ENCODE data around the gene AGRN.
"Not testable (repeated sequence)": the region's sequence is repeated elsewhere in the genome, so short reads cannot be mapped to it uniquely, and the experiment has no call there.

The AGRN gene

DNA sequence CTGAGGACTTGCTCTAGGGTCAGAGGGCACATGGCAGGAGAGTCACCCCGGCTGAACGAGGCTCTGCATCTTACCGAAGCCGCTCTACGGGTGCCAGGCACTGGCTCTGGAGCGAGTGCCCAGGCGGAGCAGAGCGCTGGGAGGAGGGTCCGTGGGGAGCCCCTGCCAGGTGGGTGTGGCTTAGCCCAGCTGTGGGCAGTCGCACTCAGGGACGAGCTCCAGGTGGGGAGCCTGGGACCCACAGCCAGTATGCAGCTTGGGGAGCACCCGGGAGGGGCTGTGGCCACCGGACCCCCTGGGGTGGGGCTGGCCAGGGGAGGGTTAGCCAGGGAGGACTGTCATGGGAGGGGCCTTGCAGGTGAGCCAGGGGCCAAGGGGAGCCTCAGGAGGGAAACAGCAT, 3.8 kb downstream of the AGRN start:
- TF ChIP-seq, protein P1, sequence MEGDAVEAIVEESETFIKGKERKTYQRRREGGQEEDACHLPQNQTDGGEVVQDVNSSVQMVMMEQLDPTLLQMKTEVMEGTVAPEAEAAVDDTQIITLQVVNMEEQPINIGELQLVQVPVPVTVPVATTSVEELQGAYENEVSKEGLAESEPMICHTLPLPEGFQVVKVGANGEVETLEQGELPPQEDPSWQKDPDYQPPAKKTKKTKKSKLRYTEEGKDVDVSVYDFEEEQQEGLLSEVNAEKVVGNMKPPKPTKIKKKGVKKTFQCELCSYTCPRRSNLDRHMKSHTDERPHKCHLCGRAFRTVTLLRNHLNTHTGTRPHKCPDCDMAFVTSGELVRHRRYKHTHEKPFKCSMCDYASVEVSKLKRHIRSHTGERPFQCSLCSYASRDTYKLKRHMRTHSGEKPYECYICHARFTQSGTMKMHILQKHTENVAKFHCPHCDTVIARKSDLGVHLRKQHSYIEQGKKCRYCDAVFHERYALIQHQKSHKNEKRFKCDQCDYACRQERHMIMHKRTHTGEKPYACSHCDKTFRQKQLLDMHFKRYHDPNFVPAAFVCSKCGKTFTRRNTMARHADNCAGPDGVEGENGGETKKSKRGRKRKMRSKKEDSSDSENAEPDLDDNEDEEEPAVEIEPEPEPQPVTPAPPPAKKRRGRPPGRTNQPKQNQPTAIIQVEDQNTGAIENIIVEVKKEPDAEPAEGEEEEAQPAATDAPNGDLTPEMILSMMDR (IDR thresholded peaks at IDR 0.05; ENCODE audit: low read depth, low read length, missing control alignments): no peak
- no peak for DNase-seq (ENCODE audit: extremely low read depth, low read depth)
- H3K4me3 ChIP-seq (replicated peaks; ENCODE audit: low read depth, low read length): no peak overlapping the region

DNA sequence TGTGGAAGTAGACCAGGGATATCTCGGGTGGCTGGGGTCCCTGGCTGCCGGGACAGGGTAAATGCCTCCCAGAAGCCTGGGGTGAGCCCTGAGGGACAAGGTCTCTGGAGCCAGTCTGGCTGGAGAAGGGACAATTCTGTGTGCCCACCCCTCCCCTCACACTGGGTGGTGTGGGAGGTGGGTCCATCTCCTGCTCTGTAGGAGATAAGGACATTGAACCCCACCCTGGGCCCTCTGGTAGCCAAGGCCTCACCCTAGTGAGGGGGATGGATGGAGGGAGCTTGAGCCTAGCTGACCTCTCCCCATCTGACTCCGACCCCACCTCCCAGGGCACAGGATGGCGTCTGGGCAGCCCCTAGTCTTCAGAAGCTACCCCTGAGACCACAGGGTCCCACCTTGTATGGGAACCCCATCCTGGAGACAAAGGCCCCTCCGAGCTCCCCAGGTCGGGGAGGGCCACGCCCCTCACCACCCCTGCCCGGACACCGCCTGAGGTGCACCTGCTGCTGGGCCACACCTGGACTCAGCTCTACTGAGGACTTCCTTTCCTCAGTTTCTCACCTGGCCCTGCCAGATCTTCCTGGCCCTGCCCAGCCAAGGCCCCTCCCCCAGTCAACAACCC, 4.3 kb downstream of the AGRN start:
- DNase-seq (ENCODE audit: extremely low read depth, low read depth): no peak
- TF ChIP-seq, protein P1 (IDR thresholded peaks at IDR 0.05; ENCODE audit: low read depth, low read length, missing control alignments): no peak
- H3K4me3 ChIP-seq (replicated peaks; ENCODE audit: low read depth, low read length): no peak overlapping the region

DNA sequence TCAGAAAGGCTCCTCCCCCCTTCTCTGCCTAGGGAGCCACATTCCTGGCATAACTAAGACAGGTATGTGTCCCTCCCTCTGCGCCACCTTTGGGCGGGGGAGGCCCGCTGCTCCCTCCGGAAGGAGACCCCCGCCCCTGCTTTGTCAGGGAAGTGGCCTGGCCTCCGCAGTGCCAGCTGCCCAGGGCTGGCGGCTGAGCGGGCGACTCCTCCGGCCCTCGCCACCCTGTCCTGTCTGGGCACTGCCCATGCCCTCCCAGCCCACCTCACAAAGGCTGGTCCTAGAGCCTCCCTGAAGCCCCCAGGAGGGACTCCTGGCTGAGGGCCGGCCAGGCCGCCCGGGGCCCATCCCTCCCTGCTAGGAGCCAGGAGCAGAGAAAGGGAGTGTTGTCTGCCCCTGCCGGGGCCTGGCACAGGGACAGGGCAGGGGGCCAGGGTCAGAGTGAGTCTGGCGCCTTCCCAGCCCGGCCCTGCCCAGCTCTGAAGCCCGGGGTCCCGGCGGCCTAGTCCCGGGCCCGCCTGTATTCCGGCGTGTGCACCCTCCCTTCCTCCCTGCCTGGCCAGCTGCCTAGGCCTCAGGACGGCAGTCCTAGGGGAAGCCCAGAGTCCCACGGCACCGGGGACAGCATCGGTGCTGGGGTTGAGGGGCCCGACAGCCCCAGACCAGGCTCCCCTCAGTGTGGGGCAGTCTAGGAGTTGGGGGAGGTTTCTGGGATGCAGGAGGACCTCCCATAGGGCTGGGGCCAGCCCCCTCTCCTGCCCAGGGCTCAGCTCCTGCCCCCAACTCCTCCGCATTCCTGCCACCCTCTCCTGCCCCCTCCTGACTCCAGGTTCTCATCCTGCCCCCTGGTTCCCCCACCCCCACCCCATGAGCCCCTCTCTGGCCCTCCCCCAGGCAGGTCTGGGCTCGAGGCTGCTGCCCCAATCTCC, 5.1 kb downstream of the AGRN start:
- no peak overlapping the region for H3K4me3 ChIP-seq (replicated peaks; ENCODE audit: low read depth, low read length)
- DNase-seq (ENCODE audit: extremely low read depth, low read depth): no peak
- TF ChIP-seq, protein P1 (IDR thresholded peaks at IDR 0.05; ENCODE audit: low read depth, low read length, missing control alignments): no peak

DNA sequence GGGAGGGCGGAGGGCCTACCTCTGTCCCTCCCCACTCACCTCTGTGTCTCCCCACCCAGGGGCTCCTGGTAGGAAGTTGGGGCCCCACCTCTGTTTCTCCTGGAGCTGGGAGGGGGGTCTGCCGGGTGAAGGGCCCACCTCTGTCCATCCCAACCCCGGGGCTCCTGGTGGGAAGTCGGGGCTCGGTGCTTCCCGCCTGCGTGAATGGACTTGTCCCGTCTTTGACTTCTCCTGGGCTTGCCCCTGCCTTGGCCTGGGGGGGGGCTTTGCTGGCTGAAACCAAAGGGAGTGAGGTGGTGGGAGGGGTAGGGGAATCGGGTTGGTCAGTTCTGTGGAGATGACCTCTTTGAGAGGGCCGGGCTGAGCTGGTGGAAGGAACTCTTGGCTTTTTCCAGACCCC, 5.8 kb downstream of the AGRN start:
- DNase-seq (ENCODE audit: extremely low read depth, low read depth): no peak
- TF ChIP-seq, protein P1 (IDR thresholded peaks at IDR 0.05; ENCODE audit: low read depth, low read length, missing control alignments): no peak

DNA sequence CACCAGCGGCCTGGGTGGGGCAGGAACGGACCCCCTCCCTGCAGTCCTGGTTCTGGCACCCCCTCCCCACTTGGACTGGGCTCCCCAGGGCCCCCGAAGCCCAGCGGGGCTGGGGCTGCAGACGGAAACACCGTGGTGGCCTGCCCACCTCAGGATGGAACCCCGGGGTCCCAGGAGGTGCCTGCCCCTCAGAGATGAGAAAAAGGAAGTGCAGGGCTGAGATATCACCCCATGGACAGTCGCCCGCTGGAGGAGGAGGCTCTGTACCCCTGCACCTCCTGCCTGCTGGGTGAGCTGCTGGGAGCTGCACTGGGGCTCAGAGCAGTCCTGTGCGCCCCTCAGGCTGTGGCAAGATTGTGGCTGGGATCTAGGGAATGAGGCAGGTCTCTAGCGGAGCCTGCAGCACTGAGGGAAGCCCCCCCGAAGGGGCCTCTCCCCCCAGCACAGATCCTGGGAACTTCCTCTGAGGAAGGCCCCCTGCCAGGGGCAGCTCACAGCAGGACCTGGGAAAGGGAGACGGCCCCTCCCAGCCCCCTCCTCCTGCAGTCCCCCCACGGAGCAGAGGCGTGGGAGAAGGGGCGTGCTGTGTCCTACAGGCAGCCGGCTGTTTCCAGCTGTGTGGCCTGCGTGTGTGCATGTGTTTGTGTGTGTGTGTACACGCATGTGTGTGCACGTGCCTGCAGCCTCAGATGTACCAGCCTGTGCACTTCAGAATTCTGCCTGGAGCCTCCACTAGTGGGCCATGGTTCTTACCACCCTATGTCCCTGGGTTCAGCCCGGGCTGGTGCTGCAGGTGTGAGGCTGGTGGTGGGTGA, 6.9 kb downstream of the AGRN start:
- TF ChIP-seq, protein P1 (IDR thresholded peaks at IDR 0.05; ENCODE audit: low read depth, low read length, missing control alignments): no peak
- DNase-seq (ENCODE audit: extremely low read depth, low read depth): no peak
- H3K4me3 ChIP-seq (replicated peaks; ENCODE audit: low read depth, low read length): no peak overlapping the region

More for the DNA sequence above, 5.8 kb downstream of the AGRN start:
- no peak overlapping the region for H3K4me3 ChIP-seq (replicated peaks; ENCODE audit: low read depth, low read length)

DNA sequence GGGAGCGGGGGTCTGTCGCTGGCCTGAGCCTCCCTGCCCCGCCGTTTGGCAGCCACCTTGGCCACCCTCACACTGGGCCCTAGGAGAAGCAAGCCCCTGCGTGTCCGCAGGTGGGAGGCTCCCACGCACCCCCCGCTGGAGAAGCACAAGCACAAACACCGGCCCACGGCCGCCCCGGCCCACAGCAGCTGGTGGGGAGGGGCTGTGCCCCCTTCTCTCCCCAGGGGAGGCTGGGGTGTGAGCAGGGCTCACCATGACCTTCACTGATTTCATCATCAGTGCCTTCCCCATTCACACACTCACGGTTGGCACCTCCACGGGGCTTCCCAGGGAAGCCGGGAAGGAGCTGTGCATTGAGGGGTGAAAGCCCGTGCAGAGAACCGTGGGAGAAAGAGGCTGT, 7.9 kb downstream of the AGRN start:
- no peak for DNase-seq (ENCODE audit: extremely low read depth, low read depth)
- no peak overlapping the region for H3K4me3 ChIP-seq (replicated peaks; ENCODE audit: low read depth, low read length)
- TF ChIP-seq, protein P1 (IDR thresholded peaks at IDR 0.05; ENCODE audit: low read depth, low read length, missing control alignments): no peak

DNA sequence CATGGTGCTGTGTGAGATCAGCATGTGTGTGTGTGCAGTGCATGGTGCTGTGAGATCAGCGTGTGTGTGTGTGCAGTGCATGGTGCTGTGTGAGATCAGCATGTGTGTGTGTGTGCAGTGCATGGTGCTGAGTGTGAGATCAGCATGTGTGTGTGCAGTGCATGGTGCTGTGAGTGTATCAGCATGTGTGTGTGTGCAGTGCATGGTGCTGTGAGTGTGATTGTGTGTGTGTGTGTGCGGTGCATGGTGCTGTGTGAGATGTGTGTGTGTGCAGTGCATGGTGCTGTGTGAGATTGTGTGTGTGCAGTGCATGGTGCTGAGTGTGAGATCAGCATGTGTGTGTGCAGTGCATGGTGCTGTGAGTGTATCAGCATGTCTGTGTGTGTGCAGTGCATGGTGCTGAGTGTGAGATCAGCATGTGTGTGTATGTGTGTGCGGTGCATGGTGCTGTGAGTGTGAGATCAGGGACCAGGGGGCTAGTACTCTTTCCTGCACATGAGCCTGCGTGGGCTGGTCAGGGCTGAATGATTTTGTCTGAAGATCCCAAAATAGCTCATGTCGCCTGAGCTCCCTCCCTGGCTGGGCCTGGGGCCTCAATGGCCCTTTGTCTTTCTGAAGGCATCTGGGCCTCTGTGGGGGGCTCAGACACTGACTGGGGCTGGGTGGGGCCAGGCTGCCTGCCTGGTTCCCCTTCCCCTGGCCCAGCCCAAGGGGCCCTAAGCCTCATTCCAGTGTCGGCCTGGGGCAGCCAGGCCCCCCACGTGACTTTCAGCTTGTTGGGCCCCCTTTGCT, 11.1 kb downstream of the AGRN start:
- DNase-seq (ENCODE audit: extremely low read depth, low read depth); H3K4me3 ChIP-seq (replicated peaks; ENCODE audit: low read depth, low read length): not testable (repeated sequence)

Data from HFF-Myc (cell line).